Daoy (cell line): ENCODE results near the gene PARVB. TPM values are rescaled to one million over a fixed set of nuclear protein-coding genes. Genes with fewer than 3 reads are reported as not detected.
A peak's percentile ranks its signal among the peaks of the same experiment; 100 is the strongest.

Source experiments
- DNase-seq: peaks from one replicate; pipeline ENCODE4 v3.0.0-alpha.2; 2015; ENCODE audit warnings: low read depth
- total RNA-seq: library from RNA; depleted of rRNA; stranded (reverse); fragments of >200 nt; shearing (Covaris generic); gene quantifications from 2 replicates; pipeline ENCODE4 v1.2.3, GENCODE V29; 2014

PARVB gene
- total RNA-seq, 1 experiment from 2014 or later = 29.7 TPM

GRCh38 chr22:44182588-44183286 is 158.6 kb downstream of the PARVB start:
- no peak for DNase-seq

- DNase-seq = no peak
These were observed 159.1 kb downstream of the PARVB start for GRCh38 chr22:44183287-44183588.

- DNase-seq = no peak
These were observed 159.9 kb downstream of the PARVB start for GRCh38 chr22:44184006-44184405.

- DNase-seq = no peak
These were observed 161.4 kb downstream of the PARVB start for GRCh38 chr22:44185237-44186120.

- no peak for DNase-seq
These were observed 162.0 kb downstream of the PARVB start for GRCh38 chr22:44186121-44186510.

GRCh38 chr22:44186737-44187136 is 162.6 kb downstream of the PARVB start:
- DNase-seq = no peak

- no peak for DNase-seq
These were observed 163.6 kb downstream of the PARVB start for GRCh38 chr22:44187652-44188230.

GRCh38 chr22:44188316-44188715 is 164.2 kb downstream of the PARVB start:
- DNase-seq = no peak

- no peak for DNase-seq
These were observed 165.0 kb downstream of the PARVB start for GRCh38 chr22:44188986-44189630.

GRCh38 chr22:44190381-44190976 is 166.4 kb downstream of the PARVB start:
- DNase-seq = no peak

GRCh38 chr22:44191036-44191454 is 166.9 kb downstream of the PARVB start:
- no peak for DNase-seq

- DNase-seq = peak; percentile 54
These were observed 168.2 kb downstream of the PARVB start for GRCh38 chr22:44192098-44192815.

- DNase-seq = no peak
These were observed 168.9 kb downstream of the PARVB start for GRCh38 chr22:44192816-44193534.

GRCh38 chr22:44193535-44193891 is 169.4 kb downstream of the PARVB start:
- no peak for DNase-seq

- no peak for DNase-seq
These were observed 170.5 kb downstream of the PARVB start for GRCh38 chr22:44194569-44194968.

GRCh38 chr22:44195189-44195871 is 171.2 kb downstream of the PARVB start:
- DNase-seq = no peak

GRCh38 chr22:44196241-44196640 is 172.1 kb downstream of the PARVB start:
- DNase-seq = no peak

- no peak for DNase-seq
These were observed 172.6 kb downstream of the PARVB start for GRCh38 chr22:44196731-44197131.

- no peak for DNase-seq
These were observed 173.2 kb downstream of the PARVB start for GRCh38 chr22:44197271-44197670.

GRCh38 chr22:44199164-44199563 is 175.1 kb downstream of the PARVB start:
- no peak for DNase-seq
